C4-2B (cell line): ENCODE data around the gene POLE3.
A peak's percentile ranks its signal among the peaks of the same experiment; 100 is the strongest.

ENCODE experiments used
- H3K27ac ChIP-seq: fragments of 450-650 bp; 2 replicates; pipeline ENCODE4 v1.5.1; 2017
- ZFX ChIP-seq: fragments of 450-650 bp; IDR thresholded peaks from 2 replicates; pipeline ENCODE4 v1.6.1; 2017
- TF ChIP-seq, protein P1 (sequence below): fragments of 450-650 bp; conservative IDR thresholded peaks from 2 replicates; pipeline ENCODE4 v1.5.1; 2017; ENCODE audit warnings: mild to moderate bottlenecking

POLE3 gene, protein sequence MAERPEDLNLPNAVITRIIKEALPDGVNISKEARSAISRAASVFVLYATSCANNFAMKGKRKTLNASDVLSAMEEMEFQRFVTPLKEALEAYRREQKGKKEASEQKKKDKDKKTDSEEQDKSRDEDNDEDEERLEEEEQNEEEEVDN

DNA sequence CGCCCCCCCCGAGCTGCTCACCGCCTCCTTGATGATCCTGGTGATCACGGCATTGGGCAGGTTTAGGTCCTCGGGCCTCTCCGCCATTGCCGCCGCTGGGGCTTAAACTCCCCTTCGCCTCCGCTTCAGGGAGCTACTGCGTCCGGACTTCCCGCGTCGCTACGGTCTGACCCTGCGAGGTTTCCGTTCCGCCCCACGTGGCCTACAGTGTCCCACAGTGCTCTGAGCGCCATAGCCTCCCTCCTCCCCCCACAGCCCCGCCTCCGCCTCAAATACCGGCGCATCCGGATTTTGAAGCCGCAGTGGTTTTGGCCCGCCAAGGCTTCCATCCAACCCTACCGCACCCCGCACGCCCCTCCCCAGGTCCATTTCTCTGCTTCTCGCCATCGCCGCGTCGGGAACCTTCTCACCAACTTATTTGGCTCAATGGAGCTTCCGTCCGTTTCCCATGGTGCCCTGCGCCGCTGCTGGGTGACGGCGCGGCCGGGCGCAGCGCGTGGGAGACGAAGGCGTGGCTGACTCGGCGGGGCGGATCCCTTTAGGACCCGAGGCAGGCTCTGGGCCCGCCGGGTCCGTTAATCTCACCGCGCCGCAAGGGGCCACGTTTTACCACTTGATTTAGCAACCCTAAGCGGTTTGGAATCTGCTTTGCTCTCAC lies at the start of gene POLE3, which contains the start of gene C9orf43:
Gene POLE3 (minus strand): TSS at position 469 of the 658 bp plus-strand sequence. CDS start 382 bp downstream, at position 87.
Gene C9orf43 (plus strand): TSS at position 541 of the 658 bp plus-strand sequence. CDS start 2,747 bp downstream, outside the sequence.
- peak within 1 kb of the TSS; percentile 95 for H3K27ac ChIP-seq
- peak; percentile 23; the same call in 1 of the 2 replicates for TF ChIP-seq ZFX
- TF ChIP-seq, protein P1, sequence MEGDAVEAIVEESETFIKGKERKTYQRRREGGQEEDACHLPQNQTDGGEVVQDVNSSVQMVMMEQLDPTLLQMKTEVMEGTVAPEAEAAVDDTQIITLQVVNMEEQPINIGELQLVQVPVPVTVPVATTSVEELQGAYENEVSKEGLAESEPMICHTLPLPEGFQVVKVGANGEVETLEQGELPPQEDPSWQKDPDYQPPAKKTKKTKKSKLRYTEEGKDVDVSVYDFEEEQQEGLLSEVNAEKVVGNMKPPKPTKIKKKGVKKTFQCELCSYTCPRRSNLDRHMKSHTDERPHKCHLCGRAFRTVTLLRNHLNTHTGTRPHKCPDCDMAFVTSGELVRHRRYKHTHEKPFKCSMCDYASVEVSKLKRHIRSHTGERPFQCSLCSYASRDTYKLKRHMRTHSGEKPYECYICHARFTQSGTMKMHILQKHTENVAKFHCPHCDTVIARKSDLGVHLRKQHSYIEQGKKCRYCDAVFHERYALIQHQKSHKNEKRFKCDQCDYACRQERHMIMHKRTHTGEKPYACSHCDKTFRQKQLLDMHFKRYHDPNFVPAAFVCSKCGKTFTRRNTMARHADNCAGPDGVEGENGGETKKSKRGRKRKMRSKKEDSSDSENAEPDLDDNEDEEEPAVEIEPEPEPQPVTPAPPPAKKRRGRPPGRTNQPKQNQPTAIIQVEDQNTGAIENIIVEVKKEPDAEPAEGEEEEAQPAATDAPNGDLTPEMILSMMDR = no peak

DNA sequence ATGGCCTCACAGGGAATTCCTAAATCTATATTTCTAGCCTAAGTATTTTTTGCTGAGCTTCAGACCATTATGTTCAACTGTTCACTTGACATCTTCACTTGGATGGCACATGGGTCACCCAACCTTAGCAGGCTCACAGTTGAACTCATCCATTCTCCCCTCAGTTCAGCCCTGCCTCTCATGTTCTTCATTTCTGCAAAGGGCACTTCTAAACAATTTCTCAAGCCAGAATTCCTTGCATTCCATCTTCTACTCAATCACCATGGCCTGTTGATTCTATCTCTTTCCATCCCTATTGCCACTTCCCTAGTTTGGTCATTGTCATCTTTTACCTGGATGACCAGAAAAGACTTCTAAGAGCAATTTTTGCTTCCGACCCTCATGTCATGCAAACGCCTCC lies 45.8 kb upstream of the POLE3 start:
- no peak for TF ChIP-seq ZFX
- TF ChIP-seq, protein P1 = no peak
- no peak overlapping the region for H3K27ac ChIP-seq

DNA sequence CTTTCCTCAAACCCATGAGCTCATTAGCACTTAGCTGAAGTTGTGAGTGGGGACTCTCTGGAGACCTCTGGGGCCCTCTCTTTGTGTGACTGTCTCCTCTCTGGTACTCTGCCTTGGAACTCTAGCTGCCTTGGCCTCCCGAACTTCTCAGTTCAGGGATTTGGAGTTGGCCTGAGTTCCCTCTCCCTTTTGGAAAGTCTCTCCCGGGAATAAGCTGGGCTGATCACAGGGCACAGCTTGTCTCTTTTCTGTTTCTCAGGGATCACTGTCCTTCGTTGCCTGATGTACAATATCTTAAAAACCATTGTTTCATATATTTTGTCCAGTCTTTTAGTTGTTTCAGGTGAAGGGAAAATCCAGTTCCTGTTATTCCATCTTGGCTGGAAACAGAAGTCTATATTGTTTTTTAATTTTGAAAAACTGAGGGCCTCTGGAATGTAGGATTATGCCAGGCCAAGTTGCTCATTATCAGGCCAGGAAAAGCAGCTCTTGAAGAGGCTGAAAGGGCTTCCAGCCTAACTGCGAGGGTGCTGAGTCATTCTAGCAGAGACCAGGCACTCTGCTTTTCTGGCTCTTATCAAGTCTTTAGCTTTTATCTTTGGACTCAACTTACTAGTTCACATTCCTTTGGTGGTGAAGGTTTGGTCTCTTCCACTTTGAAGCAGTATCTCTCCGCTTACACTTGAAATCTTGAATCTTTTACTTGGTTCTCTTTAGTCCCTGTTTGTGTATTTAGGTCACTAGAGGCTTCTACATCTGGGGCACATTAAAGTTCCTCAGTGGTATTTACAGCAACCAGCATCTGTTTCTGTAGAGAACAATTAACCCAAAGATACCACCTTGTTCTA lies 44.7 kb upstream of the POLE3 start:
- peak overlapping the region; percentile 25; the same call in 1 of the 2 replicates for H3K27ac ChIP-seq
- TF ChIP-seq ZFX = no peak
- TF ChIP-seq, protein P1 = no peak

DNA sequence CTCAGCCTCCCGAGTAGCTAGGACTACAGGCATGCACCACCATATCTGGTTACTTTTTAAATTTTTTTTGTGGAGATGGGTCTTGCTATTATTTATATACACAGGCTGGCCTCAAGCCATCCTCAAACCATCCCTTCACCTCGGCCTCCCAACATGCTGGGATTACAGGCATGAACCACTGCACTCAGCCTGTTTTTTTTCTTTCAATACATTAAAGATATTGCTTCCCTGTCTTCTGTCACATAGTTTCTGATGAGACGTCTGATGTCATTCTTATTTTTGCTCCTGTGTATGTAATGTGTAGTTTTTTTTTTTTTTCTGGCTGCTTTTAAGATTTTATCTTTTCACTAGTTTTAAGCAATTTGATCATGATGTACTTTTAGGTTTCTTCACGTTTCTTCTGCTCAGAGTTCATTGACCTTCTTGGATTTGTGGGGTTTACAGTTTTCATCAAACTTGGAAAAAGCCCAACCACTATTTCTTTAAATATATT lies 41.7 kb upstream of the POLE3 start:
- no peak overlapping the region for H3K27ac ChIP-seq
- TF ChIP-seq ZFX = no peak
- TF ChIP-seq, protein P1 = no peak

DNA sequence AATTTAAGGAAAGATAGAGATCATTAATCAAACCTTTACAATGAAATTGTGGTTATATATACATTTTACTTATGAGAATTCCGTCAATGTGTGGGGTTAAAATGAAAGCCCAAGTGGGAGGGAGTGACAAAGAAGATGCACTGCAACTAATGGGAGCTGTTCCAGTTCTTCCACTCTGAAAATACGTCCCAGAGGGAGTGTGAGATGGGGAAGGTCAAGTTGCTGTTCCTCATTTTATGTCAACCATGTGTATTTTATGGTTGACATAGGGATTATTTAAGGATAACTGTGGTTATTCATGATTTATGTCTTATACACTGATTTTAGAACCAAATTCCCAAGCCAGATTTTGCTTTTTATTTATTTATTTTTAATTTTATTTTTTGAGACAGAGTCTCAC lies 38.9 kb upstream of the POLE3 start:
- H3K27ac ChIP-seq = no peak overlapping the region
- no peak for TF ChIP-seq ZFX
- TF ChIP-seq, protein P1 = no peak

DNA sequence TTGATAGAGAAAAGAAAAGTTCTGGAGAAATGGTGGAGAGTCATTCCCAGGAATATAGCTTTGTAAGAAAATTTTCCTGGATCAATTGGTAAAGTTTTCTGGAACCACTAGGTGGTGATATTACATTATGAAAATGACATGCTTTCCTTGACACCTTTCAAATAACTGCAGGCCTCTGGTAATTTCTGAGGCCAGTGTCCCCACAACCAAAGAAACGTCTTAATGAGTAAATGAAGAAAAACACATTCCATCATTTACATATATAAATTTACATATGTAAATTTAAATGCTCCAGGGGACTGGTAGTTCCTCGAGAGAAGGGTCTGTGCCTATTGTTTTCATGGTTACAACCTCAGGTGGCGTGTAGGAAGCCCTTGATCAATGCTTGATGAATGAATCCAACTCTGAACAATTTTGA lies 35.9 kb upstream of the POLE3 start:
- H3K27ac ChIP-seq = no peak overlapping the region

More for the DNA sequence above, 35.9 kb upstream of the POLE3 start:
- TF ChIP-seq, protein P1 = peak; percentile 79
- TF ChIP-seq ZFX = no peak
